Measurements from ENCODE around the gene CRYGC.

CRYGC gene

GRCh38 chr2:208130712-208131110 lies 1.1 kb upstream of the CRYGC start:
- no peak overlapping the region for H3K23ac ChIP-seq (ENCODE audit: low read depth, low read length, poor library complexity)
- no peak overlapping the region for H2BK15ac ChIP-seq (ENCODE audit: low read length)
- no peak for DNase-seq (ENCODE audit: low spot score)
- no peak overlapping the region for H3K18ac ChIP-seq (ENCODE audit: low read length)
- H3K27ac ChIP-seq (replicated peaks; ENCODE audit: low read length): no peak overlapping the region
- H3K9ac ChIP-seq (ENCODE audit: low read depth, low read length, poor library complexity): no peak overlapping the region
- H3K36me3 ChIP-seq (replicated peaks in 1 of 2; ENCODE audit: control insufficient read depth in 2 of 2, insufficient read depth in 2 of 2, low read length in 2 of 2): no peaks in the 10 kb centered on the region
- H3K4me1 ChIP-seq (ENCODE audit: control insufficient read depth in 2 of 2, insufficient read depth in 1 of 2, low read depth in 1 of 2, low read length in 2 of 2): peaks cover 7 to 8% of the 10 kb centered on the region in 2 donors
- H3K9me3 ChIP-seq (replicated peaks in 1 of 2; ENCODE audit: control insufficient read depth in 2 of 2, insufficient read depth in 1 of 2, low read depth in 1 of 2, low read length in 2 of 2): no peaks in the 10 kb centered on the region
- no CpG with 5 or more reads among the region's 6 CpGs for WGBS, 2 donors (ENCODE audit: extremely low coverage in 2 of 2, insufficient read length in 2 of 2, insufficient replicate concordance in 1 of 2)
- no peak overlapping the region for H3K4me3 ChIP-seq (ENCODE audit: low read length in 2 of 2)
- H2AK5ac ChIP-seq (ENCODE audit: low read depth, low read length): no peak overlapping the region
- H4K8ac ChIP-seq (ENCODE audit: low read depth, low read length): no peak overlapping the region
- peak overlapping the region; percentile 72 for H2AFZ ChIP-seq (ENCODE audit: low read length)
- no peak overlapping the region for H2BK5ac ChIP-seq (ENCODE audit: low read length)
- no peak overlapping the region for H3K4me2 ChIP-seq (ENCODE audit: insufficient read depth, low read length, poor library complexity, severe bottlenecking)
- H3K79me1 ChIP-seq (ENCODE audit: low read depth, low read length): no peaks in the 10 kb centered on the region
- no peak overlapping the region for H3K14ac ChIP-seq (ENCODE audit: low read length)
- no peak overlapping the region for H2BK12ac ChIP-seq (ENCODE audit: low read length)
- H4K91ac ChIP-seq (ENCODE audit: low read depth, low read length, poor library complexity): no peak overlapping the region
- H3K4ac ChIP-seq (ENCODE audit: low read length): no peak overlapping the region
- no peaks in the 10 kb centered on the region for H3K27me3 ChIP-seq (ENCODE audit: control insufficient read depth in 3 of 3, insufficient read depth in 3 of 3, low read depth in 1 of 3, low read length in 3 of 3)
- no peak overlapping the region for H2BK120ac ChIP-seq (ENCODE audit: low read depth, low read length)

GRCh38 chr2:208128136-208128535 lies 1.5 kb downstream of the CRYGC start:
- Histone ChIP-seq H2BK15ac (ENCODE audit: low read length) (no peak overlapping the region), H3K9me3 (replicated peaks in 1 of 2; ENCODE audit: control insufficient read depth in 2 of 2, insufficient read depth in 1 of 2, low read depth in 1 of 2, low read length in 2 of 2) (no peaks in the 10 kb centered on the region), H3K14ac (ENCODE audit: low read length) (no peak overlapping the region), H3K23ac (ENCODE audit: low read depth, low read length, poor library complexity) (no peak overlapping the region), H3K9ac (ENCODE audit: low read depth, low read length, poor library complexity) (no peak overlapping the region), H3K27ac (replicated peaks; ENCODE audit: low read length) (no peak overlapping the region), H3K79me1 (ENCODE audit: low read depth, low read length) (no peaks in the 10 kb centered on the region), H3K36me3 (replicated peaks in 1 of 2; ENCODE audit: control insufficient read depth in 2 of 2, insufficient read depth in 2 of 2, low read length in 2 of 2) (no peaks in the 10 kb centered on the region), H2AFZ (ENCODE audit: low read length) (no peak overlapping the region), H2BK12ac (ENCODE audit: low read length) (no peak overlapping the region), H2BK5ac (ENCODE audit: low read length) (no peak overlapping the region), H3K4me2 (ENCODE audit: insufficient read depth, low read length, poor library complexity, severe bottlenecking) (no peak overlapping the region), H3K18ac (ENCODE audit: low read length) (peak overlapping the region; percentile 74), H4K8ac (ENCODE audit: low read depth, low read length) (no peak overlapping the region), H3K27me3 (ENCODE audit: control insufficient read depth in 3 of 3, insufficient read depth in 3 of 3, low read depth in 1 of 3, low read length in 3 of 3) (no peaks in the 10 kb centered on the region), H3K4me3 (ENCODE audit: low read length in 2 of 2) (no peak overlapping the region), H3K4me1 (ENCODE audit: control insufficient read depth in 2 of 2, insufficient read depth in 1 of 2, low read depth in 1 of 2, low read length in 2 of 2) (peaks cover 0 to 8% of the 10 kb centered on the region in 2 donors), H2BK120ac (ENCODE audit: low read depth, low read length) (no peak overlapping the region), H3K4ac (ENCODE audit: low read length) (no peak overlapping the region), H2AK5ac (ENCODE audit: low read depth, low read length) (no peak overlapping the region), H4K91ac (ENCODE audit: low read depth, low read length, poor library complexity) (no peak overlapping the region)
- DNase-seq (ENCODE audit: low spot score): no peak
- WGBS, 2 donors (ENCODE audit: extremely low coverage in 2 of 2, insufficient read length in 2 of 2, insufficient replicate concordance in 1 of 2): no CpG with 5 or more reads among the region's 12 CpGs

- Histone ChIP-seq H3K9ac (ENCODE audit: low read depth, low read length, poor library complexity) (no peak overlapping the region), H3K4ac (ENCODE audit: low read length) (no peak overlapping the region), H4K91ac (ENCODE audit: low read depth, low read length, poor library complexity) (no peak overlapping the region), H2BK15ac (ENCODE audit: low read length) (no peak overlapping the region), H3K23ac (ENCODE audit: low read depth, low read length, poor library complexity) (no peak overlapping the region), H3K27ac (replicated peaks; ENCODE audit: low read length) (no peak overlapping the region), H3K4me1 (ENCODE audit: control insufficient read depth in 2 of 2, insufficient read depth in 1 of 2, low read depth in 1 of 2, low read length in 2 of 2) (peaks cover 0 to 8% of the 10 kb centered on the region in 2 donors), H3K9me3 (replicated peaks in 1 of 2; ENCODE audit: control insufficient read depth in 2 of 2, insufficient read depth in 1 of 2, low read depth in 1 of 2, low read length in 2 of 2) (no peaks in the 10 kb centered on the region), H3K27me3 (ENCODE audit: control insufficient read depth in 3 of 3, insufficient read depth in 3 of 3, low read depth in 1 of 3, low read length in 3 of 3) (no peaks in the 10 kb centered on the region), H2BK5ac (ENCODE audit: low read length) (no peak overlapping the region), H2AFZ (ENCODE audit: low read length) (no peak overlapping the region), H2BK12ac (ENCODE audit: low read length) (no peak overlapping the region), H3K4me2 (ENCODE audit: insufficient read depth, low read length, poor library complexity, severe bottlenecking) (no peak overlapping the region), H3K18ac (ENCODE audit: low read length) (no peak overlapping the region), H3K79me1 (ENCODE audit: low read depth, low read length) (no peaks in the 10 kb centered on the region), H2BK120ac (ENCODE audit: low read depth, low read length) (no peak overlapping the region), H4K8ac (ENCODE audit: low read depth, low read length) (no peak overlapping the region), H3K4me3 (ENCODE audit: low read length in 2 of 2) (no peak overlapping the region), H2AK5ac (ENCODE audit: low read depth, low read length) (no peak overlapping the region), H3K36me3 (replicated peaks in 1 of 2; ENCODE audit: control insufficient read depth in 2 of 2, insufficient read depth in 2 of 2, low read length in 2 of 2) (no peaks in the 10 kb centered on the region), H3K14ac (ENCODE audit: low read length) (no peak overlapping the region)
- WGBS, 2 donors (ENCODE audit: extremely low coverage in 2 of 2, insufficient read length in 2 of 2, insufficient replicate concordance in 1 of 2): no CpG with 5 or more reads among the region's 4 CpGs
- DNase-seq (ENCODE audit: low spot score): no peak
Observed at GRCh38 chr2:208127090-208127489, 2.5 kb downstream of the CRYGC start.

DNA sequence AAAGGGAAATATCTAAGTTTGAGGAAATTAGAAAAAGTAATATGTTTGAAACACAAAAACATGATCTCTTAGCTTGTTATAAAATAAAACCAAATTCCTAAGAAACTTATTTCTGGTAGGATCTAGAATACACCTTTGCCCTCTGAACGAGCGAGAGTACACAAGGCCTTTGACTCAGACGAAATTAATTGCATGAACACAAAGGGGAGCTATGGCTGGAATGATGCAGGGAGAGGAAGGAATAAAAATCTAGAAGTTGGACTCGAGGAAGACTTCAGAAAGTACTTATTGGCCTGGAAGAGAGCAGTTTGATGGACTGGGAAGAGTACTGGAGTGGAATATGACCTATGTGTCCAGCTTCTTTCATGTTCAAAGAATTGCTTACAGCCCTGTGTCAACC lies 4.4 kb downstream of the CRYGC start:
- no CpG with 5 or more reads among the region's 4 CpGs for WGBS, 2 donors (ENCODE audit: extremely low coverage in 2 of 2, insufficient read length in 2 of 2, insufficient replicate concordance in 1 of 2)
- Histone ChIP-seq H2BK5ac (ENCODE audit: low read length) (no peak overlapping the region), H3K4me3 (ENCODE audit: low read length in 2 of 2) (no peak overlapping the region), H3K14ac (ENCODE audit: low read length) (no peak overlapping the region), H3K4me1 (ENCODE audit: control insufficient read depth in 2 of 2, insufficient read depth in 1 of 2, low read depth in 1 of 2, low read length in 2 of 2) (peaks cover 0 to 8% of the 10 kb centered on the region in 2 donors), H3K27ac (replicated peaks; ENCODE audit: low read length) (no peak overlapping the region), H2BK120ac (ENCODE audit: low read depth, low read length) (no peak overlapping the region), H3K9me3 (replicated peaks in 1 of 2; ENCODE audit: control insufficient read depth in 2 of 2, insufficient read depth in 1 of 2, low read depth in 1 of 2, low read length in 2 of 2) (no peaks in the 10 kb centered on the region), H4K8ac (ENCODE audit: low read depth, low read length) (no peak overlapping the region), H3K23ac (ENCODE audit: low read depth, low read length, poor library complexity) (no peak overlapping the region), H3K79me1 (ENCODE audit: low read depth, low read length) (no peaks in the 10 kb centered on the region), H3K36me3 (replicated peaks in 1 of 2; ENCODE audit: control insufficient read depth in 2 of 2, insufficient read depth in 2 of 2, low read length in 2 of 2) (no peaks in the 10 kb centered on the region), H4K91ac (ENCODE audit: low read depth, low read length, poor library complexity) (no peak overlapping the region), H3K9ac (ENCODE audit: low read depth, low read length, poor library complexity) (no peak overlapping the region), H2AFZ (ENCODE audit: low read length) (no peak overlapping the region), H3K18ac (ENCODE audit: low read length) (no peak overlapping the region), H3K27me3 (ENCODE audit: control insufficient read depth in 3 of 3, insufficient read depth in 3 of 3, low read depth in 1 of 3, low read length in 3 of 3) (no peaks in the 10 kb centered on the region), H3K4me2 (ENCODE audit: insufficient read depth, low read length, poor library complexity, severe bottlenecking) (no peak overlapping the region), H2AK5ac (ENCODE audit: low read depth, low read length) (no peak overlapping the region), H3K4ac (ENCODE audit: low read length) (no peak overlapping the region), H2BK12ac (ENCODE audit: low read length) (no peak overlapping the region), H2BK15ac (ENCODE audit: low read length) (no peak overlapping the region)
- DNase-seq (ENCODE audit: low spot score): no peak

Measured in neuronal stem cell (in vitro differentiated cells).